CD4-positive, alpha-beta T cell treated with Interleukin-6 at 100 ng/mL for 8 hours (primary cell): Measurements from ENCODE around the gene CD52.
"Not testable (repeated sequence)": the region's sequence is repeated elsewhere in the genome, so short reads cannot be mapped to it uniquely, and the experiment has no call there.

Experiments used
- DNase-seq: peaks from one replicate; pipeline ENCODE4 v3.0.0-alpha.2; 2020; ENCODE audit warnings: mixed read lengths, low spot score

Gene CD52

GRCh38 chr1:26284597-26285347, 33.0 kb upstream of the CD52 start:
- DNase-seq = peak; percentile 96

GRCh38 chr1:26285366-26286063, 32.2 kb upstream of the CD52 start:
- no peak for DNase-seq

- DNase-seq = no peak
These were observed 31.7 kb upstream of the CD52 start for GRCh38 chr1:26286064-26286416.

- DNase-seq = peak; percentile 90
These were observed 30.6 kb upstream of the CD52 start for GRCh38 chr1:26287033-26287711.

GRCh38 chr1:26287811-26288210, 29.9 kb upstream of the CD52 start:
- DNase-seq = no peak

- peak; percentile 74 for DNase-seq
These were observed 29.3 kb upstream of the CD52 start for GRCh38 chr1:26288311-26288941.

- DNase-seq = peak; percentile 59
These were observed 28.3 kb upstream of the CD52 start for GRCh38 chr1:26289158-26290059.

- no peak for DNase-seq
These were observed 27.5 kb upstream of the CD52 start for GRCh38 chr1:26290122-26290881.

GRCh38 chr1:26290882-26291261, 26.9 kb upstream of the CD52 start:
- no peak for DNase-seq

GRCh38 chr1:26291433-26291832, 26.3 kb upstream of the CD52 start:
- DNase-seq = no peak

- no peak for DNase-seq
These were observed 25.8 kb upstream of the CD52 start for GRCh38 chr1:26291939-26292338.

- not testable (repeated sequence) for DNase-seq
These were observed 25.0 kb upstream of the CD52 start for GRCh38 chr1:26292735-26293134.

- no peak for DNase-seq
These were observed 23.8 kb upstream of the CD52 start for GRCh38 chr1:26293911-26294463.

- no peak for DNase-seq
These were observed 22.3 kb upstream of the CD52 start for GRCh38 chr1:26295194-26296138.

GRCh38 chr1:26296340-26297056, 21.3 kb upstream of the CD52 start:
- DNase-seq = no peak

- DNase-seq = no peak
These were observed 20.5 kb upstream of the CD52 start for GRCh38 chr1:26297057-26297790.

GRCh38 chr1:26297791-26298124, 20.0 kb upstream of the CD52 start:
- DNase-seq = no peak
